MCF 10A (cell line): ENCODE results near the gene ARHGAP30. TPM values are rescaled to one million over a fixed set of nuclear protein-coding genes. Genes with fewer than 3 reads are reported as not detected.
A peak's percentile ranks its signal among the peaks of the same experiment; 100 is the strongest.

Source experiments
- BruUV-seq: library from RNA; stranded (reverse); fragments of 400-500 nt; replicated peaks from 2 replicates; lab custom pipeline; 2021; lab: Mats Ljungman, UMichigan
- CTCF ChIA-PET: fragments of 300-600 bp; sonication (Branson Sonifier 250); formaldehyde crosslinking; extraction: SDS; loops from one replicate; lab custom pipeline; 2021; ENCODE audit warnings: antibody characterized with exemption, inconsistent platforms; lab: Yijun Ruan, JAX
- POLR2A ChIA-PET: fragments of 300-600, 350-650 bp; sonication (Branson Sonifier 250); formaldehyde crosslinking; extraction: SDS; loops from one replicate; lab custom pipeline; 2020; ENCODE audit warnings: antibody characterized with exemption, inconsistent platforms; lab: Yijun Ruan, JAX
- DNase-seq: peaks from one replicate; pipeline ENCODE4 v3.0.0-alpha.2; 2018; ENCODE audit not compliant: unreplicated experiment
- H3K27ac Mint-ChIP-seq: one replicate; pipeline ENCODE4 v1.8.0; 2022; ENCODE audit warnings: mild to moderate bottlenecking, low read depth, mixed read lengths; ENCODE audit not compliant: unreplicated experiment
- H3K27me3 Mint-ChIP-seq: one replicate; pipeline ENCODE4 v1.8.0; 2022; ENCODE audit warnings: mixed read lengths; ENCODE audit not compliant: insufficient read depth, unreplicated experiment
- H3K36me3 Mint-ChIP-seq: one replicate; pipeline ENCODE4 v1.8.0; 2022; ENCODE audit warnings: mild to moderate bottlenecking, moderate library complexity, mixed read lengths; ENCODE audit not compliant: insufficient read depth, unreplicated experiment
- H3K4me1 Mint-ChIP-seq: one replicate; pipeline ENCODE4 v1.8.0; 2022; ENCODE audit warnings: mixed read lengths; ENCODE audit not compliant: insufficient read depth, unreplicated experiment
- H3K4me3 Mint-ChIP-seq: one replicate; pipeline ENCODE4 v1.8.0; 2022; ENCODE audit warnings: mild to moderate bottlenecking, moderate library complexity, mixed read lengths; ENCODE audit not compliant: unreplicated experiment
- H3K9me3 Mint-ChIP-seq: one replicate; pipeline ENCODE4 v1.8.0; 2022; ENCODE audit warnings: mixed read lengths; ENCODE audit not compliant: unreplicated experiment
- intact Hi-C: fragments of 100-400 bp; cut with micrococcal nuclease; formaldehyde crosslinking; loops from 2 replicates; pipeline ENCODE4 v1.14.1; 2022
- total RNA-seq: library from RNA; stranded (reverse); gene quantifications from 2 replicates; pipeline ENCODE4 v1.2.3, GENCODE V29; 2022
- TF ChIP-seq, protein P1 (sequence below): fragments of 200-600 bp; IDR thresholded peaks from one replicate; pipeline ENCODE4 v1.8.0; 2022; ENCODE audit warnings: antibody characterized with exemption, mild to moderate bottlenecking; ENCODE audit not compliant: unreplicated experiment

The ARHGAP30 gene
- total RNA-seq, 1 experiment from 2014 or later = 0.58 TPM

DNA sequence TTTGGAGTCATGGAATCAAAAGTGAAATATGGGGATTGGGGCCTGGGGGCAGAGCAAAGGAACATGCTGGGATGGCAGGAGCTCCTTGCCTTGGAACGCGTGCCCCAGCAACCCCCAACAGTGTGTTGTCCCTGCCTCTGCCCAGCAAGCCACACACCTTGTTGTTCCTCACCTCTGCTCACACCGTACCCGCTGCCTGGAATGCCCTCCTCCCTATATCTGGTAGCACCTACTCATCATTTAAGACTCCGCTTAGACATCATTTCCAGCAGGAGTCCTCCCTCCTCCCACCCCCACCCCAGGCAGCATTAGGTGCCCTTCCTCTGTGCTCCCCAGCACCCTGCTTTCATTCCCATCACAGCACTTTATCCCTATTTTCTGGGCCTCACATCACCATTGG, 11.8 kb upstream of the ARHGAP30 start:
- no peaks in the 10 kb centered on the region for H3K9me3 Mint-ChIP-seq
- no peak overlapping the region for H3K4me3 Mint-ChIP-seq
- peak overlapping the region; percentile 52 for H3K27ac Mint-ChIP-seq
- H3K27me3 Mint-ChIP-seq = no peaks in the 10 kb centered on the region
- no peak for DNase-seq
- ChIA-PET CTCF (interaction anchor here (0.6 to 7.0 kb wide), 9 partner anchors 8 to 1191 kb away, joined by 3 to 47 read pairs (median 4); partner anchors contain the start of gene KLHDC9), POLR2A (interaction anchor here (0.6 to 2.0 kb wide), 5 partner anchors 13 to 61 kb away, joined by 3 to 11 read pairs (median 4); partner anchors contain the start of genes F11R, KLHDC9 and USF1)
- peaks cover 71% of the 10 kb centered on the region for H3K4me1 Mint-ChIP-seq
- peaks cover 3% of the 10 kb centered on the region for H3K36me3 Mint-ChIP-seq
- no TSS peak for BruUV-seq
- intact Hi-C loops = loop anchor here (10.0 kb wide), 1 partner anchor 737 kb away; the partner anchor contains the start of genes COPA and NCSTN
- TF ChIP-seq, protein P1, sequence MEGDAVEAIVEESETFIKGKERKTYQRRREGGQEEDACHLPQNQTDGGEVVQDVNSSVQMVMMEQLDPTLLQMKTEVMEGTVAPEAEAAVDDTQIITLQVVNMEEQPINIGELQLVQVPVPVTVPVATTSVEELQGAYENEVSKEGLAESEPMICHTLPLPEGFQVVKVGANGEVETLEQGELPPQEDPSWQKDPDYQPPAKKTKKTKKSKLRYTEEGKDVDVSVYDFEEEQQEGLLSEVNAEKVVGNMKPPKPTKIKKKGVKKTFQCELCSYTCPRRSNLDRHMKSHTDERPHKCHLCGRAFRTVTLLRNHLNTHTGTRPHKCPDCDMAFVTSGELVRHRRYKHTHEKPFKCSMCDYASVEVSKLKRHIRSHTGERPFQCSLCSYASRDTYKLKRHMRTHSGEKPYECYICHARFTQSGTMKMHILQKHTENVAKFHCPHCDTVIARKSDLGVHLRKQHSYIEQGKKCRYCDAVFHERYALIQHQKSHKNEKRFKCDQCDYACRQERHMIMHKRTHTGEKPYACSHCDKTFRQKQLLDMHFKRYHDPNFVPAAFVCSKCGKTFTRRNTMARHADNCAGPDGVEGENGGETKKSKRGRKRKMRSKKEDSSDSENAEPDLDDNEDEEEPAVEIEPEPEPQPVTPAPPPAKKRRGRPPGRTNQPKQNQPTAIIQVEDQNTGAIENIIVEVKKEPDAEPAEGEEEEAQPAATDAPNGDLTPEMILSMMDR = no peak

DNA sequence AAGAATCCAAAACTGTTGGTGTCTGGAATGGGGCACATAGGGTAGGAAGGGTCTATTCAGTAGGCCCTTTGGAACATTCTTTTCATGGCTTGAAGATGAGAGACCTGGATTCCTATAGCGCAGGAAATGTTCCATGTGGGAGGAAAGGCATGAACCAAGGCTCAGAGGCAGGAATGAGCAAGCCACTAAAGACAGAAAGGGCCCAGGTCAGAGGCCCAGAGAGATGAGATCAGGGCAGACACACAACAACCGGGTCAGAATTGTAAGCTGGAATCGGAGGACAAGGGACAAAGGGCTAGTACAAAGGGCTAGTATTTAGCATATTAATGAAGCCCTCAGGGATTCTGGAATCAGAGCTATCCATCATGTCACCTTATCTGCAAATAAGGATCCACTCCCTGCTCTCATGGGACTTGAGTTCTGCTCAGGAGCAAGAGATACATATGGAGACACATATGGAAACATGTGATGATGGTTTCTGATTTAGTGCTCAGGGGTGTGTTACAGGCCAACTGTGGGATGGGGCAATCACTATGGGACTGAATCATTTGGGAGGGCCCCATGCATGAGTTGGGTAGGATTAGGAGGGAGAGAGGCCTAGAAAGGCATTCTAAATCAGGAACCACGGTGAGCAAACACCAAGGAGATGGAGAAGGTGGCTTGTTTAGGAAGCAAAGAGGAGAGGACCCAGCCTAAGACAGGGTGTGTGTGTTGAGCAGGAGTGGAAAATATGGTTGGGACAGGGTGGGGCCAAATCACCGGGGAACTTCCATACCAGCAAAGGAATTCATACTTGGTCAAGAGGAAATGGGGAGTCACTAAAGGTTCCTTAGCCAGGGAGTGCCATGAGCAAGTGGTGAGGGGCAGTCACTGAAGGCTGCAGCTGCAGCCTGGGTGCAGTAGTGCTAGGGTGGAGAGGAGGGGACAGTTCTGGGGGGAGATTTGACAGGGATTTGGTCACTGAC, 11.0 kb upstream of the ARHGAP30 start:
- Mint-ChIP-seq H3K36me3 (no peaks in the 10 kb centered on the region), H3K27me3 (no peaks in the 10 kb centered on the region), H3K27ac (peak overlapping the region; percentile 52), H3K9me3 (no peaks in the 10 kb centered on the region), H3K4me1 (peaks cover 68% of the 10 kb centered on the region), H3K4me3 (no peak overlapping the region)
- DNase-seq = peak; percentile 44
- no TSS peak for BruUV-seq
- POLR2A ChIA-PET = interaction anchor here (1.6 to 2.0 kb wide), 3 partner anchors 12 to 34 kb away, joined by 4 to 11 read pairs (median 8); partner anchors contain the start of genes KLHDC9 and USF1
- TF ChIP-seq, protein P1 = no peak
- CTCF ChIA-PET = interaction anchor here (0.6 to 7.0 kb wide), 8 partner anchors 7 to 133 kb away, joined by 3 to 47 read pairs (median 4); partner anchors contain the start of gene KLHDC9
- intact Hi-C loops = loop anchor here (10.0 kb wide), 1 partner anchor 736 kb away; the partner anchor contains the start of genes COPA and NCSTN

DNA sequence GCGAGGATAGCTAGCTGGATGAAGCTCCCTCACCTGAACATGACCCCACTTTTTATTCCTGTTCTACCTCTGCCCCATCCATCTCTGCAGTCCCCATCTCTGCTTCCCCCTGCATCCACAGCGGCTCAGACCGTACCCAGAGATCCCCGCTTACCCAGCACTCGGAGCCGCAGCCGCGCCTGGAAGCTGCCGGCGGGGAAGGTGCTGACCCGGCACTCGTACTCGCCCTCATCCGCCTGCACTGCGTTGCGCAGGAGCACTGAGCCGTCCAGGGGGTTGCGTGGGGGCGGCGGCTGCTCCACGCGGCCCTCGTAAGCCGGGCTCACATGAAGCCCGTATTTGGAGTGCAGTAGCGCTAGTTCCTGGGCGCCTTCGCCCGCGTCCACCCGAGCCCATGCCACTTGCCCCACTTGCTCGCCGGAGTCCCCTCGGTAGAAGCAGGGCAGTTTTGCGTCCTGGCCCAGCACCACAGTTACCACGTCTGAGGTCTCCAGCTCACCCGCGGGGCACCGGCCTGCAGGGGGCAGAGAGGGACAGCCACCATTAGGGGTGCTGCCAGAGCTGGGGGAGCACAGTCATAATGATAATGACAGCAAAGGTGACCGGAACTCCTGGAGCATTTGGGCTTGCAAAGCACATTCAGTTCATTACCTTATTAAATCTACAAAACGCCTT, 9.9 kb upstream of the ARHGAP30 start:
- ChIA-PET POLR2A (interaction anchor here (0.6 to 7.0 kb wide), 7 partner anchors 9 to 237 kb away, joined by 3 to 82 read pairs (median 3); partner anchors contain the start of genes F11R, KLHDC9, NECTIN4 and USF1), CTCF (interaction anchor here (0.6 to 4.8 kb wide), 6 partner anchors 9 to 104 kb away, joined by 3 to 38 read pairs (median 4); partner anchors contain the start of genes KLHDC9, NECTIN4 and USF1)
- TF ChIP-seq, protein P1 = no peak
- Mint-ChIP-seq H3K4me1 (peaks cover 68% of the 10 kb centered on the region), H3K9me3 (no peaks in the 10 kb centered on the region), H3K27me3 (no peaks in the 10 kb centered on the region), H3K27ac (no peak overlapping the region), H3K4me3 (no peak overlapping the region), H3K36me3 (no peaks in the 10 kb centered on the region)
- no peak for DNase-seq
- BruUV-seq = no TSS peak
- intact Hi-C loops = loop anchor here (10.0 kb wide), 1 partner anchor 735 kb away; the partner anchor contains the start of genes COPA and NCSTN
